ENCODE measurements around the gene MCM10. TPM values are rescaled to one million over a fixed set of nuclear protein-coding genes. Genes with fewer than 3 reads are reported as not detected.
A peak's percentile ranks its signal among the peaks of the same experiment; 100 is the strongest.

The MCM10 gene
- total RNA-seq (2014; rRNA removed; shearing (Covaris generic)) (30.7 and 38.2 TPM in 2 replicates), polyA plus RNA-seq (2016; fragmentation: Nextera tagmentation; extraction: Ambion mirVana) (33.4 and 43.0 TPM in 2 replicates)
- long read RNA-seq, full-length matches to known transcripts: 1 of 22 reads
- long read RNA-seq, partial matches to known transcripts: 16 of 22 reads
- long read RNA-seq, other reads (novel, unspliced or antisense): 5 of 22 reads

DNA sequence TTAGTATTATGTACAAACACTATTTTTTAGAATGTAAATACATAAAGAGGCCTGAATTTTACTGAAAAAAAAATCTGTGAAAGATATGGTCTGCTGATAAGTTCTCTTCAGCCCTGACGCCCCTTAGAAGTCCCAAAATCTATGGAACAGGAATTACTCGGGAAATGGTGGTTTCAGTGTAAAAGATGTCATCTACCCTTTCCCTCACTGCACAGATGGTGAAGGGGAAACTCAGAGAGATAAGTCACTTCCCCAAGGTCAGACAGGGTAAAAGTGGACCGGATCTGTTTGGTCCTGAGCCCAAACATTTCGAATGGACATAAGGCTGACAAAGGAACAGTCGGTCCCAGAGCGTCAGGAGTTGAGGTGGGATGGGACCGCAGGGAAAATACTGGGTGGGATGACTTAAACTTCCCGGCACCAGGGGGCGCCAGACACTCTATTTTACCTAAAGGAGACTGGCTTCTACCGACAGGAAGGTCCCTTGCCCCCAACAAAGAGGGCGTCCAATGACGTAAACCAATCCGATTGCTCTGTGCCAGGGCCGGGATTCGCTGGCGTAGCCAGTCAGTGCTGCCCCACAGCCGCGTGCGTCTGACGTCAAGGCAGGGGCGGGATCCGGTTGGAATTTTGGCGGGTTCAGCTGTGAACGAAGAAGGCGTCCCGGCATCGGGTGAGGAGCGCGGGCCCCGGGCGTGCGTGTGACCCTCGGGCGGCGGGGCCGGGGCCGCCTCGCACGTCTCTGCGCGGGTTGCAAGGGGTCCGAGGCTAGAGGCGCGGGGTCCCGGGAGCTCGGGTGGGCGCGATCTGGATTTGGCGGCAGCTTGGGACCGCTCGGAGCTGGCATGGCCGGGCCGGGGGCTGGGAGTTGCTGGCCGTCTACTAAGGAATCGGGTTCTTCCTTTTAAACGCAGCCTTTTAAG, at the start of gene MCM10:
Gene MCM10, plus strand, starts transcription at position 625 of the 923 bp plus-strand sequence. CDS start 2,645 bp downstream, outside the sequence.
- no peak within 1 kb of the TSS for H3K27ac ChIP-seq (ENCODE audit: low read depth)
- peak; percentile 100 for DNase-seq (ENCODE audit: low spot score)

More for the DNA sequence above, at the start of gene MCM10:
- Histone ChIP-seq H3F3A (replicated peaks; ENCODE audit: low read depth) (no peaks in the 10 kb centered on the region), H3K4me3 (peak within 1 kb of the TSS; percentile 89), H3K9me2 (ENCODE audit: insufficient read depth) (no peaks in the 10 kb centered on the region), H3K4me2 (peak within 1 kb of the TSS; percentile 99), H2AFZ (peak within 1 kb of the TSS; percentile 79), H4K20me1 (replicated peaks; ENCODE audit: insufficient read depth) (peaks cover 21% of the 10 kb centered on the region), H3K27me3 (ENCODE audit: insufficient read depth) (no peaks in the 10 kb centered on the region), H3K79me2 (replicated peaks; ENCODE audit: insufficient read depth) (peaks cover 47% of the 10 kb centered on the region), H3K4me1 (ENCODE audit: insufficient read depth) (0 out of 2 replicates have a peak, but pooled peaks cover 4% of the 10 kb centered on the region), H3K36me3 (ENCODE audit: insufficient read depth) (0 out of 2 replicates have a peak, but pooled peaks cover 9% of the 10 kb centered on the region)
- peak within 1 kb of the TSS; percentile 87 for H3K4me3 Mint-ChIP-seq
- ATAC-seq: peak; percentile 98
- H3K27ac Mint-ChIP-seq: peak within 1 kb of the TSS; percentile 88
- no peak for TF ChIP-seq STAT1 (IDR thresholded peaks at IDR 0.05; ENCODE audit: unreplicated experiment)
- TF ChIP-seq, protein P1, sequence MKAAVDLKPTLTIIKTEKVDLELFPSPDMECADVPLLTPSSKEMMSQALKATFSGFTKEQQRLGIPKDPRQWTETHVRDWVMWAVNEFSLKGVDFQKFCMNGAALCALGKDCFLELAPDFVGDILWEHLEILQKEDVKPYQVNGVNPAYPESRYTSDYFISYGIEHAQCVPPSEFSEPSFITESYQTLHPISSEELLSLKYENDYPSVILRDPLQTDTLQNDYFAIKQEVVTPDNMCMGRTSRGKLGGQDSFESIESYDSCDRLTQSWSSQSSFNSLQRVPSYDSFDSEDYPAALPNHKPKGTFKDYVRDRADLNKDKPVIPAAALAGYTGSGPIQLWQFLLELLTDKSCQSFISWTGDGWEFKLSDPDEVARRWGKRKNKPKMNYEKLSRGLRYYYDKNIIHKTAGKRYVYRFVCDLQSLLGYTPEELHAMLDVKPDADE (IDR thresholded peaks at IDR 0.05): peak; percentile 76
- TF ChIP-seq CREB1 (CRISPR knock-in tag; IDR thresholded peaks at IDR 0.05; ENCODE audit: low read depth): peak; percentile 96
- no peak for TF ChIP-seq JUNB (IDR thresholded peaks at IDR 0.05; ENCODE audit: unreplicated experiment)
- no peak for TF ChIP-seq REST (IDR thresholded peaks at IDR 0.05; ENCODE audit: unreplicated experiment)
- no peak for TF ChIP-seq NANOG (IDR thresholded peaks at IDR 0.05; ENCODE audit: borderline replicate concordance)
- no peak for TF ChIP-seq ZNF331 (CRISPR knock-in tag; IDR thresholded peaks at IDR 0.05; ENCODE audit: low read depth)
- TF ChIP-seq POLR2AphosphoS5 (IDR thresholded peaks at IDR 0.05; ENCODE audit: low read depth): peak; percentile 65
- peak; percentile 74 to 87 for TF ChIP-seq CTCF (conservative IDR thresholded peaks at IDR 0.05; ENCODE audit: low read depth in 2 of 2)
- TF ChIP-seq, protein P2, sequence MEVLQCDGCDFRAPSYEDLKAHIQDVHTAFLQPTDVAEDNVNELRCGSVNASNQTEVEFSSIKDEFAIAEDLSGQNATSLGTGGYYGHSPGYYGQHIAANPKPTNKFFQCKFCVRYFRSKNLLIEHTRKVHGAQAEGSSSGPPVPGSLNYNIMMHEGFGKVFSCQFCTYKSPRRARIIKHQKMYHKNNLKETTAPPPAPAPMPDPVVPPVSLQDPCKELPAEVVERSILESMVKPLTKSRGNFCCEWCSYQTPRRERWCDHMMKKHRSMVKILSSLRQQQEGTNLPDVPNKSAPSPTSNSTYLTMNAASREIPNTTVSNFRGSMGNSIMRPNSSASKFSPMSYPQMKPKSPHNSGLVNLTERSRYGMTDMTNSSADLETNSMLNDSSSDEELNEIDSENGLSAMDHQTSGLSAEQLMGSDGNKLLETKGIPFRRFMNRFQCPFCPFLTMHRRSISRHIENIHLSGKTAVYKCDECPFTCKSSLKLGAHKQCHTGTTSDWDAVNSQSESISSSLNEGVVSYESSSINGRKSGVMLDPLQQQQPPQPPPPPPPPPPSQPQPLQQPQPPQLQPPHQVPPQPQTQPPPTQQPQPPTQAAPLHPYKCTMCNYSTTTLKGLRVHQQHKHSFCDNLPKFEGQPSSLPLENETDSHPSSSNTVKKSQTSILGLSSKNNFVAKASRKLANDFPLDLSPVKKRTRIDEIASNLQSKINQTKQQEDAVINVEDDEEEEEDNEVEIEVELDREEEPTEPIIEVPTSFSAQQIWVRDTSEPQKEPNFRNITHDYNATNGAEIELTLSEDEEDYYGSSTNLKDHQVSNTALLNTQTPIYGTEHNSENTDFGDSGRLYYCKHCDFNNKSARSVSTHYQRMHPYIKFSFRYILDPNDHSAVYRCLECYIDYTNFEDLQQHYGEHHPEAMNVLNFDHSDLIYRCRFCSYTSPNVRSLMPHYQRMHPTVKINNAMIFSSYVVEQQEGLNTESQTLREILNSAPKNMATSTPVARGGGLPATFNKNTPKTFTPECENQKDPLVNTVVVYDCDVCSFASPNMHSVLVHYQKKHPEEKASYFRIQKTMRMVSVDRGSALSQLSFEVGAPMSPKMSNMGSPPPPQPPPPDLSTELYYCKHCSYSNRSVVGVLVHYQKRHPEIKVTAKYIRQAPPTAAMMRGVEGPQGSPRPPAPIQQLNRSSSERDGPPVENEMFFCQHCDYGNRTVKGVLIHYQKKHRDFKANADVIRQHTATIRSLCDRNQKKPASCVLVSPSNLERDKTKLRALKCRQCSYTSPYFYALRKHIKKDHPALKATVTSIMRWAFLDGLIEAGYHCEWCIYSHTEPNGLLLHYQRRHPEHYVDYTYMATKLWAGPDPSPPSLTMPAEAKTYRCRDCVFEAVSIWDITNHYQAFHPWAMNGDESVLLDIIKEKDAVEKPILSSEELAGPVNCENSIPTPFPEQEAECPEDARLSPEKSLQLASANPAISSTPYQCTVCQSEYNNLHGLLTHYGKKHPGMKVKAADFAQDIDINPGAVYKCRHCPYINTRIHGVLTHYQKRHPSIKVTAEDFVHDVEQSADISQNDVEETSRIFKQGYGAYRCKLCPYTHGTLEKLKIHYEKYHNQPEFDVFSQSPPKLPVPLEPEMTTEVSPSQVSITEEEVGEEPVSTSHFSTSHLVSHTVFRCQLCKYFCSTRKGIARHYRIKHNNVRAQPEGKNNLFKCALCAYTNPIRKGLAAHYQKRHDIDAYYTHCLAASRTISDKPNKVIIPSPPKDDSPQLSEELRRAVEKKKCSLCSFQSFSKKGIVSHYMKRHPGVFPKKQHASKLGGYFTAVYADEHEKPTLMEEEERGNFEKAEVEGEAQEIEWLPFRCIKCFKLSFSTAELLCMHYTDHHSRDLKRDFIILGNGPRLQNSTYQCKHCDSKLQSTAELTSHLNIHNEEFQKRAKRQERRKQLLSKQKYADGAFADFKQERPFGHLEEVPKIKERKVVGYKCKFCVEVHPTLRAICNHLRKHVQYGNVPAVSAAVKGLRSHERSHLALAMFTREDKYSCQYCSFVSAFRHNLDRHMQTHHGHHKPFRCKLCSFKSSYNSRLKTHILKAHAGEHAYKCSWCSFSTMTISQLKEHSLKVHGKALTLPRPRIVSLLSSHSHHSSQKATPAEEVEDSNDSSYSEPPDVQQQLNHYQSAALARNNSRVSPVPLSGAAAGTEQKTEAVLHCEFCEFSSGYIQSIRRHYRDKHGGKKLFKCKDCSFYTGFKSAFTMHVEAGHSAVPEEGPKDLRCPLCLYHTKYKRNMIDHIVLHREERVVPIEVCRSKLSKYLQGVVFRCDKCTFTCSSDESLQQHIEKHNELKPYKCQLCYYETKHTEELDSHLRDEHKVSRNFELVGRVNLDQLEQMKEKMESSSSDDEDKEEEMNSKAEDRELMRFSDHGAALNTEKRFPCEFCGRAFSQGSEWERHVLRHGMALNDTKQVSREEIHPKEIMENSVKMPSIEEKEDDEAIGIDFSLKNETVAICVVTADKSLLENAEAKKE (CRISPR knock-in tag; IDR thresholded peaks at IDR 0.05): no peak
- peaks cover 11% of the 10 kb centered on the region for H3K27me3 Mint-ChIP-seq (ENCODE audit: insufficient read depth, low read depth, poor library complexity)
- H3K9me3 Mint-ChIP-seq: no peaks in the 10 kb centered on the region
- H3K4me1 Mint-ChIP-seq: peaks cover 11% of the 10 kb centered on the region
- H3K36me3 Mint-ChIP-seq (ENCODE audit: low read depth): peaks cover 29% of the 10 kb centered on the region

All from GM23338 (cell line).